ENCODE data around the gene CHMP2A. TPM values are rescaled to one million over a fixed set of nuclear protein-coding genes. Genes with fewer than 3 reads are reported as not detected.
A peak's percentile ranks its signal among the peaks of the same experiment; 100 is the strongest.

Gene CHMP2A
- polyA plus RNA-seq, 1 of the 3 experiments (the other 2 are of a cell fraction) = 381 TPM

GRCh38 chr19:58558623-58559274 is 3.8 kb upstream of the CHMP2A start (continued):
- TF ChIP-seq POLR2AphosphoS5 (IDR thresholded peaks at IDR 0.05; ENCODE audit: low read depth, low read length) (peak; percentile 54; the same call in 1 of the 2 replicates), EZH2phosphoT487 (IDR thresholded peaks at IDR 0.05; ENCODE audit: borderline replicate concordance, low read depth) (no peak), FOSL2 (IDR thresholded peaks at IDR 0.05; ENCODE audit: borderline replicate concordance, low read depth) (no peak), GATA2 (CRISPR knock-in tag; IDR thresholded peaks at IDR 0.05) (no peak), GABPA (IDR thresholded peaks at IDR 0.05; ENCODE audit: low read depth) (peak; percentile 82), JUND (IDR thresholded peaks at IDR 0.05) (no peak), SMC3 (IDR thresholded peaks at IDR 0.05; ENCODE audit: low read depth, low read length) (no peak), MAX (IDR thresholded peaks at IDR 0.05; ENCODE audit: low read depth) (peak; percentile 40; the same call in 1 of the 2 replicates)

- Histone ChIP-seq H3K4me1 (ENCODE audit: control insufficient read depth in 1 of 2, insufficient read depth in 2 of 2, low read depth in 1 of 2, low read length in 1 of 2) (peaks cover 24 to 70% of the 10 kb centered on the region in 2 experiments; a peak in 3 of 4 replicates), H2AFZ (ENCODE audit: low read depth) (no peak within 1 kb of the TSS), H3K36me3 (replicated peaks in 1 of 2; ENCODE audit: control insufficient read depth in 1 of 2, insufficient read depth in 2 of 2, low read length in 1 of 2) (peaks cover 16 to 18% of the 10 kb centered on the region in 2 experiments), H3K9me2 (no peaks in the 10 kb centered on the region), H3K79me2 (ENCODE audit: insufficient read depth) (peaks cover 45% of the 10 kb centered on the region), H3K9me3 (no peaks in the 10 kb centered on the region), H3K4me3 (ENCODE audit: low read depth in 2 of 2, low read length in 1 of 2) (peak within 1 kb of the TSS; percentile 91 to 96), H3F3A (replicated peaks; ENCODE audit: insufficient read depth) (peaks cover 41% of the 10 kb centered on the region), H4K20me1 (ENCODE audit: insufficient read depth) (peaks cover 9% of the 10 kb centered on the region; the same call in 1 of the 2 replicates), H3K27me3 (ENCODE audit: insufficient read depth) (no peaks in the 10 kb centered on the region), H3K27ac (ENCODE audit: low read depth in 2 of 2, low read length in 1 of 2) (peak within 1 kb of the TSS; percentile 99 to 100), H3K9ac (peak within 1 kb of the TSS; percentile 100), H3K4me2 (peak within 1 kb of the TSS; percentile 99)
- WGBS (ENCODE audit: low lambda C conversion rate) = 0% methylated on average over 39 of the region's 62 CpGs
- no peak for DNase-seq
- ChIA-PET POLR2A (interaction anchor here (1.5 to 5.7 kb wide), 5 partner anchors 11 to 39 kb away, joined by 3 to 35 read pairs (median 15); partner anchors contain the start of genes MZF1, TRIM28 and ZBTB45), CTCF (interaction anchor here (2.6 kb wide), 1 partner anchor 39 kb away, joined by 23 read pairs; the partner anchor contains the start of gene ZBTB45)
- TF ChIP-seq RAD21 (IDR thresholded peaks at IDR 0.05; ENCODE audit: low read length) (no peak), EZH2phosphoT487 (IDR thresholded peaks at IDR 0.05; ENCODE audit: borderline replicate concordance, low read depth) (no peak), USF2 (IDR thresholded peaks at IDR 0.05; ENCODE audit: borderline replicate concordance, low read depth, low read length) (no peak), TEAD4 (IDR thresholded peaks at IDR 0.05; ENCODE audit: borderline replicate concordance, insufficient read depth) (no peak), SIN3A (IDR thresholded peaks at IDR 0.05; ENCODE audit: borderline replicate concordance, low read depth, low read length) (no peak), GABPA (IDR thresholded peaks at IDR 0.05; ENCODE audit: low read depth) (no peak), MXI1 (IDR thresholded peaks at IDR 0.05; ENCODE audit: low read depth, low read length) (no peak; the same call in 1 of the 2 replicates), TAF1 (IDR thresholded peaks at IDR 0.05; ENCODE audit: borderline replicate concordance, low read depth, low read length) (no peak), REST (IDR thresholded peaks at IDR 0.05; ENCODE audit: low read depth, low read length) (no peak)
These were observed 3.2 kb upstream of the CHMP2A start, which contains the start of gene UBE2M for GRCh38 chr19:58558066-58558622. TSS of gene UBE2M (minus strand) at chr19:58558611. CDS start at chr19:58558381, 230 bp downstream.

Data from SK-N-SH (cell line).